ENCODE measurements around the gene SLF2. TPM values are rescaled to one million over a fixed set of nuclear protein-coding genes. Genes with fewer than 3 reads are reported as not detected.
A peak's percentile ranks its signal among the peaks of the same experiment; 100 is the strongest.

The SLF2 gene
- total RNA-seq, 1 donor: 39.1 TPM

DNA sequence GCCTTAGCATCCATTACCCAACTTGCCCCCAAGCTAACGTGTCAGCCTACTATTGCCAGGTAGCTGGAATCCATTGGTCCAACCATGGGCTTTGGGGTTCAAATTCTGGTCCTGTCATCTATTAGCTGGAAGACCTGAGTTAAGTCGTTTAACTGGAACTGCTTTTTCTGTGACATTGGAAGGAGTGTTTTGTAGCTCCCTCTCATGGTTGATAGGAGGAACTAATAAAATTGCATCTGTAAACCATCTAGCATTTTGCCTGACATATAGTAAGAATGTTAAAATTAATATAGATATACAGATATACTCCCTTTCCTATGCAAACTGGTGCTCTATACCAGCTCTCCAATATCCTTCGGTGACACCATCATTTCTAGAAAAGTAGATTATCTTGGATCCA is 23.8 kb upstream of the SLF2 start:
- TF ChIP-seq, protein P1, sequence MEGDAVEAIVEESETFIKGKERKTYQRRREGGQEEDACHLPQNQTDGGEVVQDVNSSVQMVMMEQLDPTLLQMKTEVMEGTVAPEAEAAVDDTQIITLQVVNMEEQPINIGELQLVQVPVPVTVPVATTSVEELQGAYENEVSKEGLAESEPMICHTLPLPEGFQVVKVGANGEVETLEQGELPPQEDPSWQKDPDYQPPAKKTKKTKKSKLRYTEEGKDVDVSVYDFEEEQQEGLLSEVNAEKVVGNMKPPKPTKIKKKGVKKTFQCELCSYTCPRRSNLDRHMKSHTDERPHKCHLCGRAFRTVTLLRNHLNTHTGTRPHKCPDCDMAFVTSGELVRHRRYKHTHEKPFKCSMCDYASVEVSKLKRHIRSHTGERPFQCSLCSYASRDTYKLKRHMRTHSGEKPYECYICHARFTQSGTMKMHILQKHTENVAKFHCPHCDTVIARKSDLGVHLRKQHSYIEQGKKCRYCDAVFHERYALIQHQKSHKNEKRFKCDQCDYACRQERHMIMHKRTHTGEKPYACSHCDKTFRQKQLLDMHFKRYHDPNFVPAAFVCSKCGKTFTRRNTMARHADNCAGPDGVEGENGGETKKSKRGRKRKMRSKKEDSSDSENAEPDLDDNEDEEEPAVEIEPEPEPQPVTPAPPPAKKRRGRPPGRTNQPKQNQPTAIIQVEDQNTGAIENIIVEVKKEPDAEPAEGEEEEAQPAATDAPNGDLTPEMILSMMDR (IDR thresholded peaks at IDR 0.05; ENCODE audit: extremely low read depth, low read depth, low read length): peak; percentile 55
- no peak overlapping the region for H3K4me3 ChIP-seq (ENCODE audit: insufficient read depth, low read length)
- H3K4me2 ChIP-seq (ENCODE audit: insufficient read depth, low read length): no peak overlapping the region
- H3K36me3 ChIP-seq (ENCODE audit: insufficient read depth, low read length): no peaks in the 10 kb centered on the region
- H3K27ac ChIP-seq (ENCODE audit: low read depth, low read length): no peak overlapping the region
- peaks cover 22% of the 10 kb centered on the region for H3K4me1 ChIP-seq (ENCODE audit: insufficient read depth, low read length)
- no peaks in the 10 kb centered on the region for H3K27me3 ChIP-seq (ENCODE audit: insufficient read depth, low read length)
- H4K20me1 ChIP-seq (ENCODE audit: insufficient read depth, low read length): no peaks in the 10 kb centered on the region
- H3K9me3 ChIP-seq (ENCODE audit: low read depth, low read length): no peaks in the 10 kb centered on the region
- H3K79me2 ChIP-seq (ENCODE audit: insufficient read depth, low read length): no peaks in the 10 kb centered on the region
- DNase-seq (ENCODE audit: insufficient read length, low spot score, missing footprints): no peak
- H2AFZ ChIP-seq (ENCODE audit: low read length): no peak overlapping the region

DNA sequence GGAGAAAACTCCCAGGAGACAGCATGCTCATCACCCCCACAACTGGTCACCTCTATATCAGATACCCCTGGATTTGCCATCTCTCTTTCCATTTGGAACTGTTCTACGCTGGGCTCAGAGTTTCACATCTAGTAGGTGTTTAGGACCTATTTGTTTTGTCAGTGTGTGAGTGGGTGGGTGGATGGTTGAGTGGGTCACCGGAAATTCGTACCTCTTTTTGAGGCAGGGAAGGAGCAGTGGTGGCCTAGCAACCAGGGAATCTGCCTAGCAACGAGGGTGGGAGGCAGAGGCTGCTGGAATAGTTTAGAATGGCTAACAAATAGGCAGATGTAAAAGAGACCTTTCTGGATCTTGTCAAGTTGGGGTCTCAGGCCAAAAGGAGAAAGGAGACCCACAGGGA is 23.2 kb upstream of the SLF2 start:
- H2AFZ ChIP-seq (ENCODE audit: low read length): no peak overlapping the region
- peak overlapping the region; percentile 86 for H3K27ac ChIP-seq (ENCODE audit: low read depth, low read length)
- no peak overlapping the region for H3K4me3 ChIP-seq (ENCODE audit: insufficient read depth, low read length)
- H3K4me2 ChIP-seq (ENCODE audit: insufficient read depth, low read length): peak overlapping the region; percentile 65
- H4K20me1 ChIP-seq (ENCODE audit: insufficient read depth, low read length): no peaks in the 10 kb centered on the region
- H3K36me3 ChIP-seq (ENCODE audit: insufficient read depth, low read length): no peaks in the 10 kb centered on the region
- H3K79me2 ChIP-seq (ENCODE audit: insufficient read depth, low read length): no peaks in the 10 kb centered on the region
- TF ChIP-seq, protein P1 (IDR thresholded peaks at IDR 0.05; ENCODE audit: extremely low read depth, low read depth, low read length): no peak
- H3K9me3 ChIP-seq (ENCODE audit: low read depth, low read length): no peaks in the 10 kb centered on the region
- H3K4me1 ChIP-seq (ENCODE audit: insufficient read depth, low read length): peaks cover 22% of the 10 kb centered on the region
- no peak for DNase-seq (ENCODE audit: insufficient read length, low spot score, missing footprints)
- H3K27me3 ChIP-seq (ENCODE audit: insufficient read depth, low read length): no peaks in the 10 kb centered on the region

DNA sequence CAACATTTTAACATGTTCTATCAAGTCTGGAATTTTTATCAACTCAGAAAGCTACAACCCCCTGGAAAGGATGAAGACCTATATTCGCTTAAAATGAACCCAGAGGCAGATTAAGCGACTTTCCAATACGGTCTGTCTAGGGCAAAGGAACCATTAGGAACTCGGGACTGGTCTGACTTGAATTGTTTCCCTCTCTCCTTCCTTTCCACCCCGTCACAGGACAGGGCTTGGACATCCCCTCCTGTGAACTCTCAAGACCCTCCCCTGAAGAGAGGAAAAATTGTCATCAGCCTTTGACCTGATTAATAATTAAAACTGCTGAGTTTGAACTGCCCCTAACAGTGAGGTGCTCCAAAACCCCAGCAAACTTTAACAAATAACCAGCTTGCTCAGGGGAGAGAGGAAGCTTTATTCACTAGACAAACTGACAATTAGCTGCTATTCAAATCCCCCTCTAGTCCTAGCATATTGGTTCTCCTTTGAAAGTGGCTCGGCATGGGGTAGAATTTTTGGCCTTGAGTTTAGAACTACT is 22.6 kb upstream of the SLF2 start:
- TF ChIP-seq, protein P1 (IDR thresholded peaks at IDR 0.05; ENCODE audit: extremely low read depth, low read depth, low read length): no peak
- H3K27ac ChIP-seq (ENCODE audit: low read depth, low read length): peak overlapping the region; percentile 86
- peak overlapping the region; percentile 32 for H3K4me3 ChIP-seq (ENCODE audit: insufficient read depth, low read length)
- DNase-seq (ENCODE audit: insufficient read length, low spot score, missing footprints): no peak
- no peak overlapping the region for H2AFZ ChIP-seq (ENCODE audit: low read length)
- no peaks in the 10 kb centered on the region for H3K9me3 ChIP-seq (ENCODE audit: low read depth, low read length)
- no peaks in the 10 kb centered on the region for H3K79me2 ChIP-seq (ENCODE audit: insufficient read depth, low read length)
- H3K36me3 ChIP-seq (ENCODE audit: insufficient read depth, low read length): no peaks in the 10 kb centered on the region
- H3K4me2 ChIP-seq (ENCODE audit: insufficient read depth, low read length): peak overlapping the region; percentile 65
- peaks cover 2% of the 10 kb centered on the region for H3K27me3 ChIP-seq (ENCODE audit: insufficient read depth, low read length)
- no peaks in the 10 kb centered on the region for H4K20me1 ChIP-seq (ENCODE audit: insufficient read depth, low read length)
- peaks cover 22% of the 10 kb centered on the region for H3K4me1 ChIP-seq (ENCODE audit: insufficient read depth, low read length)

DNA sequence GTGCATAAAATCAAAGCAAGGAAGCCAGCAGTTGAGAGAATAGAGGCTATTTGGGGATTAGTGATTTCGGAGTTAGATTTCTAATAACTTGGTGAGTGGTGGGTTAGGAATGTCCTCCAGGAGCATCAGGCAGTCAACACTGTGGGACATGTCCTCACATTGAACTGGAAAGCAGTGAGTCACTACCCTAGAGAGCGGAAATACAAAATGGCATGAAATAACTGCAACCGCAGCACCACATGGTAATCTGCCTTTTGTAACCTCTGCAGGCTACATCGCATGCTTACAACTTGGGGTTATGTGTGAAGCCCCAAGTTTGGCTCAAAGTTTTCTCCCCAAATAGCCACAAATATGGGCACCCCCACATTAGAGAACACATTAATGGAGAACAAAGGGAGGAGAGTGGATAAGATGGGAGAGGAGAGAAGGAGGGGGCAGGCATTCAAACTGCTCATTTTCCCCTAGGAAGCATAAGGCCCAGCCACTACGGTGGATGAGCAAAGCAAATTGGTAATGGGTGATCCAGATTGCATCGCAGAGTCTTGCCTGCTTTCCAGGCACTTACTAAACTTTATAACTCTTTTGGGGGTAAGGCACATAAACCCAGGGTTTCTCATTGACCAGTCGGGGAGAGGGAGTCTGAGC is 22.0 kb upstream of the SLF2 start:
- no peaks in the 10 kb centered on the region for H3K9me3 ChIP-seq (ENCODE audit: low read depth, low read length)
- peaks cover 22% of the 10 kb centered on the region for H3K4me1 ChIP-seq (ENCODE audit: insufficient read depth, low read length)
- H4K20me1 ChIP-seq (ENCODE audit: insufficient read depth, low read length): no peaks in the 10 kb centered on the region
- peak overlapping the region; percentile 68 for H2AFZ ChIP-seq (ENCODE audit: low read length)
- H3K27me3 ChIP-seq (ENCODE audit: insufficient read depth, low read length): peaks cover 3% of the 10 kb centered on the region
- H3K79me2 ChIP-seq (ENCODE audit: insufficient read depth, low read length): no peaks in the 10 kb centered on the region
- H3K4me3 ChIP-seq (ENCODE audit: insufficient read depth, low read length): peak overlapping the region; percentile 32
- TF ChIP-seq, protein P1 (IDR thresholded peaks at IDR 0.05; ENCODE audit: extremely low read depth, low read depth, low read length): no peak
- no peaks in the 10 kb centered on the region for H3K36me3 ChIP-seq (ENCODE audit: insufficient read depth, low read length)
- H3K4me2 ChIP-seq (ENCODE audit: insufficient read depth, low read length): peak overlapping the region; percentile 65
- H3K27ac ChIP-seq (ENCODE audit: low read depth, low read length): peak overlapping the region; percentile 86
- DNase-seq (ENCODE audit: insufficient read length, low spot score, missing footprints): peak; percentile 88

All from osteoblast (primary cell).